Hepatocyte (in vitro differentiated cells): ENCODE data around the gene HIVEP2. TPM values are rescaled to one million over a fixed set of nuclear protein-coding genes. Genes with fewer than 3 reads are reported as not detected.

ENCODE experiments used
- DNase-seq: peaks from one replicate; pipeline ENCODE4 v3.0.0-alpha.2; 2016; ENCODE audit warnings: low spot score
- H2AFZ ChIP-seq: fragments of 200-600 bp; sonication (generic); 2 replicates; pipeline ENCODE4 v1.6.0; 2016; ENCODE audit warnings: antibody characterized with exemption, mild to moderate bottlenecking
- H3K27ac ChIP-seq: fragments of 200-600 bp; sonication (generic); 2 replicates; pipeline ENCODE4 v1.5.1; 2016; ENCODE audit warnings: mild to moderate bottlenecking
- H3K27me3 ChIP-seq: fragments of 200-600 bp; sonication (generic); 2 replicates; pipeline ENCODE4 v1.6.1; 2016
- H3K36me3 ChIP-seq: fragments of 200-600 bp; sonication (generic); replicated peaks from 2 replicates; pipeline ENCODE4 v1.5.1; 2016; ENCODE audit warnings: low read depth; ENCODE audit not compliant: insufficient read depth
- H3K4me1 ChIP-seq: fragments of 200-600 bp; sonication (generic); 2 replicates; pipeline ENCODE4 v1.5.1; 2016; ENCODE audit warnings: mild to moderate bottlenecking, moderate library complexity; ENCODE audit not compliant: insufficient read depth
- H3K4me2 ChIP-seq: fragments of 200-600 bp; sonication (generic); 2 replicates; pipeline ENCODE4 v1.6.0; 2016
- H3K4me3 ChIP-seq: fragments of 200-600 bp; sonication (generic); 2 replicates; pipeline ENCODE4 v1.5.1; 2016; ENCODE audit warnings: mild to moderate bottlenecking
- H3K79me2 ChIP-seq: fragments of 200-600 bp; sonication (generic); 2 replicates; pipeline ENCODE4 v1.6.0; 2017; ENCODE audit warnings: mild to moderate bottlenecking
- H3K9me2 ChIP-seq: fragments of 200-600 bp; sonication (generic); replicated peaks from 2 replicates; pipeline ENCODE4 v1.6.0; 2017; ENCODE audit warnings: mild to moderate bottlenecking; ENCODE audit not compliant: insufficient read depth
- H3K9me3 ChIP-seq: fragments of 200-600 bp; sonication (generic); 2 replicates; pipeline ENCODE4 v1.5.1; 2016; ENCODE audit warnings: low read depth, mild to moderate bottlenecking
- H4K20me1 ChIP-seq: fragments of 200-600 bp; sonication (generic); 2 replicates; pipeline ENCODE4 v1.6.0; 2016; ENCODE audit warnings: mild to moderate bottlenecking; ENCODE audit not compliant: insufficient read depth, poor library complexity, severe bottlenecking
- CTCF ChIP-seq: fragments of 200-600 bp; sonication (generic); IDR thresholded peaks from 2 replicates; pipeline ENCODE4 v1.5.1; 2016; ENCODE audit warnings: antibody characterized with exemption, mild to moderate bottlenecking; ENCODE audit not compliant: poor library complexity
- EZH2 ChIP-seq: fragments of 200-600 bp; sonication (generic); IDR thresholded peaks from 2 replicates; pipeline ENCODE4 v1.6.1; 2016; ENCODE audit warnings: antibody characterized with exemption, mild to moderate bottlenecking, borderline replicate concordance
- EZH2phosphoT487 ChIP-seq: fragments of 200-600 bp; sonication (generic); IDR thresholded peaks from one replicate; pipeline ENCODE4 v1.6.1; 2018; ENCODE audit warnings: antibody characterized with exemption, mild to moderate bottlenecking, low read depth, moderate library complexity; ENCODE audit not compliant: unreplicated experiment, severe bottlenecking
- WGBS: methylation state at CpG from one replicate; pipeline ENCODE4 v1.1.6; 2016; ENCODE audit warnings: low lambda C conversion rate; ENCODE audit errors: missing lambda C conversion rate; 5-methylcytosine and 5-hydroxymethylcytosine counted together
- polyA plus RNA-seq: library from polyadenylated mRNA; unstranded; fragments of >200 nt; fragmentation: Nextera tagmentation; extraction: Ambion mirVana; gene quantifications from 2 replicates; pipeline ENCODE4 v1.2.1, GENCODE V29; 2016
- total RNA-seq: library from RNA; depleted of rRNA; stranded (reverse); fragments of >200 nt; gene quantifications from 2 replicates; pipeline ENCODE4 v1.2.3, GENCODE V29; 2014

HIVEP2 gene
- total and polyA plus RNA-seq, 2 experiments from 2014 or later = 3.3 to 9.4 TPM

GRCh38 chr6:142893088-142893487 lies 51.9 kb downstream of the HIVEP2 start:
- H3K27me3 ChIP-seq = no peaks in the 10 kb centered on the region
- H3K9me2 ChIP-seq = no peaks in the 10 kb centered on the region
- no peaks in the 10 kb centered on the region for H4K20me1 ChIP-seq
- H3K36me3 ChIP-seq = no peaks in the 10 kb centered on the region
- H3K4me1 ChIP-seq = no peaks in the 10 kb centered on the region
- H3K4me2 ChIP-seq = no peak overlapping the region
- DNase-seq = no peak
- no peaks in the 10 kb centered on the region for H3K9me3 ChIP-seq
- no peak overlapping the region for H3K27ac ChIP-seq
- TF ChIP-seq EZH2phosphoT487 (no peak), CTCF (no peak), EZH2 (no peak)
- no peak overlapping the region for H2AFZ ChIP-seq
- no peaks in the 10 kb centered on the region for H3K79me2 ChIP-seq
- H3K4me3 ChIP-seq = no peak overlapping the region
- 68% methylated on average over 4 of the region's 4 CpGs for WGBS

- Histone ChIP-seq H4K20me1 (no peaks in the 10 kb centered on the region), H3K27me3 (no peaks in the 10 kb centered on the region), H3K27ac (no peak overlapping the region), H3K36me3 (no peaks in the 10 kb centered on the region), H3K9me2 (no peaks in the 10 kb centered on the region), H2AFZ (no peak overlapping the region), H3K4me2 (no peak overlapping the region), H3K9me3 (no peaks in the 10 kb centered on the region), H3K4me3 (no peak overlapping the region), H3K79me2 (no peaks in the 10 kb centered on the region), H3K4me1 (no peaks in the 10 kb centered on the region)
- DNase-seq = no peak
- WGBS = 90% methylated on average over 10 of the region's 10 CpGs
- no peak for TF ChIP-seq EZH2phosphoT487
- no peak for TF ChIP-seq EZH2
- TF ChIP-seq CTCF = no peak
Measured at GRCh38 chr6:142892254-142893021, 52.5 kb downstream of the HIVEP2 start.

- Histone ChIP-seq H2AFZ (no peak overlapping the region), H3K79me2 (no peaks in the 10 kb centered on the region)
Measured at GRCh38 chr6:142891454-142891853, 53.5 kb downstream of the HIVEP2 start.

More at GRCh38 chr6:142891454-142891853, 53.5 kb downstream of the HIVEP2 start:
- Histone ChIP-seq H3K27ac (no peak overlapping the region), H3K4me3 (no peak overlapping the region), H3K4me1 (no peaks in the 10 kb centered on the region), H3K27me3 (no peaks in the 10 kb centered on the region), H3K9me2 (no peaks in the 10 kb centered on the region), H3K9me3 (no peaks in the 10 kb centered on the region), H3K4me2 (no peak overlapping the region), H3K36me3 (no peaks in the 10 kb centered on the region), H4K20me1 (no peaks in the 10 kb centered on the region)
- 91% methylated on average over 5 of the region's 5 CpGs for WGBS
- TF ChIP-seq EZH2 = no peak
- no peak for TF ChIP-seq EZH2phosphoT487
- TF ChIP-seq CTCF = no peak
- no peak for DNase-seq
